H1 (cell line): ENCODE results near the gene ISM1. TPM values are rescaled to one million over a fixed set of nuclear protein-coding genes. Genes with fewer than 3 reads are reported as not detected.

Experiments used
- CTCF ChIA-PET: fragments of 300-600 bp; sonication (Branson Sonifier 250); formaldehyde crosslinking; loops from one replicate; lab custom pipeline; 2021; ENCODE audit not compliant: partially characterized antibody; lab: Charles Lee
- POLR2A ChIA-PET: fragments of 300-600 bp; sonication (Branson Sonifier 250); formaldehyde crosslinking; loops from one replicate; lab custom pipeline; 2021; ENCODE audit warnings: inconsistent platforms; ENCODE audit not compliant: partially characterized antibody; lab: Charles Lee
- DNase-seq, 2 experiments: peaks; one replicate each; pipeline versions ENCODE4 v3.0.0 to v3.0.0-alpha.2; 2010 to 2022; ENCODE audit warnings: low spot score in 2 of 2, low read depth in 1 of 2, mixed read lengths in 1 of 2
- FAIRE-seq: peaks from 2 replicates; lab custom pipeline; 2011; peaks lifted over from hg19 to GRCh38; lab: Jason Lieb, UNC
- H2AFZ ChIP-seq: 2 replicates; pipeline ENCODE4 v1.8.1; 2012; ENCODE audit warnings: low read length, inconsistent platforms
- H2AK5ac ChIP-seq: 2 replicates; pipeline ENCODE4 v1.6.1; 2013; ENCODE audit warnings: low read depth, low read length
- H2BK120ac ChIP-seq: replicated peaks from 2 replicates; pipeline ENCODE3; 2013; ENCODE audit warnings: low read depth, low read length, inconsistent platforms
- H2BK12ac ChIP-seq: 2 replicates; pipeline ENCODE4 v1.6.1; 2013; ENCODE audit warnings: low read depth, low read length
- H2BK15ac ChIP-seq: 2 replicates; pipeline ENCODE4 v1.6.1; 2013; ENCODE audit warnings: low read length
- H2BK20ac ChIP-seq: 2 replicates; pipeline ENCODE4 v1.6.1; 2013; ENCODE audit warnings: low read length
- H2BK5ac ChIP-seq: 2 replicates; pipeline ENCODE4 v1.6.1; 2013; ENCODE audit warnings: low read depth, low read length
- H3K14ac ChIP-seq: 2 replicates; pipeline ENCODE4 v1.6.1; 2013; ENCODE audit warnings: inconsistent platforms; ENCODE audit not compliant: insufficient read length
- H3K18ac ChIP-seq: 2 replicates; pipeline ENCODE4 v1.6.1; 2013; ENCODE audit warnings: low read length; ENCODE audit errors: extremely low read depth
- H3K23ac ChIP-seq: 2 replicates; pipeline ENCODE4 v1.6.1; 2013; ENCODE audit warnings: inconsistent platforms; ENCODE audit not compliant: insufficient read length
- H3K23me2 ChIP-seq: 2 replicates; pipeline ENCODE4 v1.6.1; 2013; ENCODE audit warnings: low read depth, low read length
- H3K27ac ChIP-seq: 2 replicates; pipeline ENCODE4 v1.6.1; 2011; ENCODE audit warnings: low read depth, low read length, inconsistent platforms
- H3K27me3 ChIP-seq, 4 experiments: replicated peaks in 1 of 4; 1 replicate in 1 of 4; 2 replicates in 3 of 4; pipeline versions ENCODE4 v1.6.1 to v1.8.1; 2011 to 2013; ENCODE audit warnings: low read length in 3 of 4, mild to moderate bottlenecking in 3 of 4, inconsistent platforms in 2 of 4, mixed read lengths in 2 of 4, moderate library complexity in 1 of 4; ENCODE audit not compliant: control insufficient read depth in 3 of 4, insufficient read depth in 3 of 4; ENCODE audit errors: extremely low read depth in 1 of 4
- H3K36me3 ChIP-seq, 4 experiments: 2 replicates each; pipeline versions ENCODE4 v1.6.1 to v1.8.1; 2011 to 2013; ENCODE audit warnings: mild to moderate bottlenecking in 4 of 4, low read length in 3 of 4, moderate library complexity in 2 of 4, control low read depth in 1 of 4, inconsistent platforms in 1 of 4; ENCODE audit not compliant: insufficient read depth in 4 of 4, control insufficient read depth in 2 of 4
- H3K4ac ChIP-seq: replicated peaks from 2 replicates; pipeline ENCODE3; 2013; ENCODE audit warnings: low read length, low read depth, mixed read lengths, inconsistent platforms; ENCODE audit not compliant: insufficient read length
- H3K4me1 ChIP-seq, 4 experiments: replicated peaks in 1 of 4; 1 replicate in 1 of 4; 2 replicates in 3 of 4; pipeline versions ENCODE4 v1.6.1 to v1.8.1; 2011 to 2013; ENCODE audit warnings: low read length in 3 of 4, inconsistent platforms in 2 of 4, mixed read lengths in 1 of 4; ENCODE audit not compliant: insufficient read depth in 4 of 4, control insufficient read depth in 3 of 4
- H3K4me2 ChIP-seq, 2 experiments: 2 replicates each; pipeline versions ENCODE4 v1.6.1 to v1.8.1; 2011 to 2013; ENCODE audit warnings: low read depth in 2 of 2, low read length in 2 of 2, control low read depth in 1 of 2, inconsistent platforms in 1 of 2, mild to moderate bottlenecking in 1 of 2; ENCODE audit not compliant: insufficient read depth in 1 of 2
- H3K4me3 ChIP-seq, 4 experiments: fragments of 200-600, 300-600 bp in 1 of 4; sonication (generic), shearing (Covaris generic), sonication (Bioruptor Twin) in 1 of 4; 2 replicates each; pipeline versions ENCODE4 v1.5.1 to v1.8.1; 2011 to 2016; ENCODE audit warnings: low read length in 4 of 4, low read depth in 3 of 4, control low read depth in 2 of 4, inconsistent platforms in 2 of 4, mild to moderate bottlenecking in 2 of 4, mixed read lengths in 1 of 4, moderate library complexity in 1 of 4; ENCODE audit not compliant: insufficient read depth in 2 of 4; ENCODE audit errors: extremely low read depth in 1 of 4
- H3K56ac ChIP-seq: replicated peaks from 2 replicates; pipeline ENCODE3; 2013; ENCODE audit warnings: low read depth, mild to moderate bottlenecking, mixed read lengths, low read length, inconsistent platforms; ENCODE audit not compliant: insufficient read length
- H3K79me1 ChIP-seq: 2 replicates; pipeline ENCODE4 v1.6.1; 2013; ENCODE audit warnings: low read depth, low read length, control low read depth
- H3K79me2 ChIP-seq, 2 experiments: 2 replicates each; pipeline versions ENCODE4 v1.6.1 to v1.8.1; 2012 to 2013; ENCODE audit warnings: low read length in 2 of 2, mild to moderate bottlenecking in 2 of 2, inconsistent platforms in 1 of 2; ENCODE audit not compliant: insufficient read depth in 2 of 2, control insufficient read depth in 1 of 2
- H3K9ac ChIP-seq, 4 experiments: replicated peaks in 1 of 4; 1 replicate in 1 of 4; 2 replicates in 3 of 4; pipeline versions ENCODE4 v1.6.1 to v1.8.1; 2011 to 2013; ENCODE audit warnings: low read depth in 3 of 4, low read length in 3 of 4, control low read depth in 2 of 4, mild to moderate bottlenecking in 2 of 4, moderate library complexity in 2 of 4, inconsistent platforms in 1 of 4; ENCODE audit errors: extremely low read depth in 1 of 4
- H3K9me3 ChIP-seq, 2 experiments: 2 replicates each; pipeline versions ENCODE4 v1.6.1 to v1.8.1; 2012 to 2013; ENCODE audit warnings: mild to moderate bottlenecking in 2 of 2, moderate library complexity in 2 of 2, control low read depth in 1 of 2, inconsistent platforms in 1 of 2, low read depth in 1 of 2, low read length in 1 of 2, mixed read lengths in 1 of 2; ENCODE audit not compliant: insufficient read depth in 2 of 2
- H4K20me1 ChIP-seq, 2 experiments: replicated peaks in 1 of 2; 2 replicates each; pipeline versions ENCODE3 to v1.8.1; 2011 to 2013; ENCODE audit warnings: inconsistent platforms in 2 of 2, low read length in 2 of 2, mild to moderate bottlenecking in 1 of 2; ENCODE audit not compliant: insufficient read depth in 2 of 2, control insufficient read depth in 1 of 2
- H4K5ac ChIP-seq: 2 replicates; pipeline ENCODE4 v1.6.1; 2013; ENCODE audit warnings: low read length, low read depth, mixed read lengths, inconsistent platforms; ENCODE audit not compliant: insufficient read length
- H4K8ac ChIP-seq: 2 replicates; pipeline ENCODE4 v1.8.0; 2013; ENCODE audit warnings: mild to moderate bottlenecking, moderate library complexity, low read length, inconsistent platforms; ENCODE audit not compliant: insufficient read depth; ENCODE audit errors: extremely low read depth
- H4K91ac ChIP-seq: replicated peaks from 2 replicates; pipeline ENCODE3; 2013; ENCODE audit warnings: low read length, mixed read lengths, inconsistent platforms; ENCODE audit not compliant: insufficient read length
- WGBS, 2 experiments: shearing (Covaris generic) in 1 of 2; methylation state at CpG; one replicate each; pipeline versions ENCODE4 v1.1.6 to v1.1.7; 2013 to 2015; ENCODE audit warnings: low lambda C conversion rate in 2 of 2, mixed read lengths in 2 of 2, inconsistent platforms in 1 of 2, low coverage in 1 of 2, missing lambda C conversion rate in 1 of 2; ENCODE audit not compliant: insufficient replicate concordance in 2 of 2, insufficient coverage in 1 of 2, insufficient read length in 1 of 2; ENCODE audit errors: extremely low coverage in 1 of 2, missing lambda C conversion rate in 1 of 2; 5-methylcytosine and 5-hydroxymethylcytosine counted together
- polyA plus RNA-seq, 7 experiments: library from polyadenylated mRNA; depleted of rRNA in 3 of 7; stranded (reverse) in 5 of 7; unstranded in 2 of 7; fragments of >200 nt in 5 of 7; fragments of 200-250 nt in 2 of 7; gene quantifications; 1 replicate in 5 of 7; 2 replicates in 1 of 7; 4 replicates in 1 of 7; pipeline versions ENCODE4 v1.2.1 to v1.2.3, GENCODE V29; 2011 to 2013; ENCODE audit warnings: missing spikeins in 2 of 7, mixed read lengths in 2 of 7
- total RNA-seq: library from RNA; stranded (reverse); fragmentation: NEBNext Ultra II Directional; extraction: Animal tissue kit (Norgen Biotek cat#: 25700); gene quantifications from 2 replicates; pipeline ENCODE4 v1.2.1, GENCODE V29; 2021
- TF ChIP-seq, protein P1 (sequence below): IDR thresholded peaks from 2 replicates; pipeline ENCODE4 v1.6.1; 2012; ENCODE audit warnings: inconsistent platforms

Gene ISM1
- total and polyA plus RNA-seq, 2 of the 8 experiments (the other 6 are each of a cell fraction or from before 2014, with no cell fraction given): 0.62 to 0.97 TPM

DNA sequence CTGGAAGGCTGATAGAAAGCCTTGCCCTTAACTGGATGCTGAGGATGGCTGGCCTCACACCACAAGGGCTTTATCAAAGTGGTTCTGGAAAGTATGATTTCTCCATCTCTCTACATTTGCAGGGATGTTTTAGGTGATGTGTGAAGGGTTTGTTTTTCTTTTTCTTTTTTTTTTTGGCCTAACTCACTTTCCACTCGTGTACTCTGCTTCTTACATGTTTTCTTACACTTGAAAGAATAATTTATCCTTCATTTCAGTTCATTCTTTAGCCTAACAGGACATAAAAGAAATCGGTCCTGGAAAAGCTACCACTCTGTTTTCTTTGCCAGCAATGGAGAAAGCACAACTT lies 41.2 kb downstream of the ISM1 start:
- no peak overlapping the region for H4K91ac ChIP-seq
- no peaks in the 10 kb centered on the region for H3K23me2 ChIP-seq
- no peak overlapping the region for H2BK12ac ChIP-seq
- DNase-seq: no peak
- no peak overlapping the region for H2AFZ ChIP-seq
- CTCF ChIA-PET: interaction anchor here (0.6 to 3.7 kb wide), 23 partner anchors 9 to 338 kb away, joined by 3 to 41 read pairs (median 4); no protein-coding TSS in a partner anchor
- H3K27me3 ChIP-seq: no peaks in the 10 kb centered on the region
- H3K27ac ChIP-seq: no peak overlapping the region
- no peak overlapping the region for H4K5ac ChIP-seq
- H4K8ac ChIP-seq: no peak overlapping the region
- peaks cover 0 to 2% (median 0%) of the 10 kb centered on the region in 4 experiments; a peak in 1 of 7 replicates for H3K4me1 ChIP-seq
- no peak overlapping the region for H3K4me3 ChIP-seq
- H3K4me2 ChIP-seq: no peak overlapping the region
- H3K23ac ChIP-seq: no peak overlapping the region
- no peak overlapping the region for H2AK5ac ChIP-seq
- H3K9me3 ChIP-seq: no peaks in the 10 kb centered on the region
- no peak overlapping the region for H3K9ac ChIP-seq
- whole genome bisulfite sequencing, 2 experiments: 80% methylated on average over 2 of the region's 2 CpGs; no CpG with 5 or more reads in 1 of the 2 experiments
- H2BK20ac ChIP-seq: no peak overlapping the region
- no peak overlapping the region for H3K4ac ChIP-seq
- no peaks in the 10 kb centered on the region for H3K79me1 ChIP-seq
- H2BK120ac ChIP-seq: no peak overlapping the region
- H3K14ac ChIP-seq: no peak overlapping the region
- H2BK15ac ChIP-seq: no peak overlapping the region
- no peaks in the 10 kb centered on the region for H3K79me2 ChIP-seq
- no peaks in the 10 kb centered on the region for H3K36me3 ChIP-seq
- POLR2A ChIA-PET: no interaction called here
- peak; percentile 72 for FAIRE-seq
- no peaks in the 10 kb centered on the region for H4K20me1 ChIP-seq
- H3K56ac ChIP-seq: no peak overlapping the region
- no peak overlapping the region for H2BK5ac ChIP-seq
- no peak overlapping the region for H3K18ac ChIP-seq
- TF ChIP-seq, protein P1, sequence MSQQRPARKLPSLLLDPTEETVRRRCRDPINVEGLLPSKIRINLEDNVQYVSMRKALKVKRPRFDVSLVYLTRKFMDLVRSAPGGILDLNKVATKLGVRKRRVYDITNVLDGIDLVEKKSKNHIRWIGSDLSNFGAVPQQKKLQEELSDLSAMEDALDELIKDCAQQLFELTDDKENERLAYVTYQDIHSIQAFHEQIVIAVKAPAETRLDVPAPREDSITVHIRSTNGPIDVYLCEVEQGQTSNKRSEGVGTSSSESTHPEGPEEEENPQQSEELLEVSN: no peak
